Measurements from ENCODE around the gene GJD3. TPM values are rescaled to one million over a fixed set of nuclear protein-coding genes. Genes with fewer than 3 reads are reported as not detected.
A peak's percentile ranks its signal among the peaks of the same experiment; 100 is the strongest.

GJD3 gene
- polyA plus RNA-seq, 4 donors = 0.32 to 1.1 TPM; not detected in 2

GRCh38 chr17:40327244-40327729 is 37.2 kb downstream of the GJD3 start:
- FAIRE-seq (no peak), DNase-seq (no peak)
- no peaks in the 10 kb centered on the region for H3K9me3 ChIP-seq (ENCODE audit: control insufficient read depth in 2 of 2, insufficient read depth in 1 of 2, low read depth in 1 of 2, low read length in 1 of 2)
- WGBS, 3 donors = 58 to 65% (median 60%) methylated on average over 4 of the region's 4 CpGs
- peak overlapping the region in 2 of 3 donors; percentile 37 to 42 for H3K27ac ChIP-seq (ENCODE audit: low read depth in 1 of 3, low read length in 2 of 3)
- H3K27me3 ChIP-seq (ENCODE audit: control insufficient read depth in 3 of 3, insufficient read depth in 3 of 3, low read length in 3 of 3) = no peaks in the 10 kb centered on the region
- peaks cover 18 to 56% (median 43%) of the 10 kb centered on the region in 3 donors for H3K4me1 ChIP-seq (ENCODE audit: control insufficient read depth in 3 of 3, insufficient read depth in 2 of 3, low read depth in 1 of 3, low read length in 2 of 3)
- H3K36me3 ChIP-seq (ENCODE audit: control insufficient read depth in 3 of 3, insufficient read depth in 2 of 3, low read depth in 1 of 3, low read length in 3 of 3) = peaks cover 0 to 48% (median 0%) of the 10 kb centered on the region in 3 donors
- H3K4me3 ChIP-seq (ENCODE audit: low read depth in 1 of 3, low read length in 3 of 3) = no peak overlapping the region

- H3K4me1 ChIP-seq (ENCODE audit: control insufficient read depth in 3 of 3, insufficient read depth in 2 of 3, low read depth in 1 of 3, low read length in 2 of 3) = peaks cover 18 to 61% (median 43%) of the 10 kb centered on the region in 3 donors
- 0 to 32% (median 17%) methylated on average over 1 of the region's 1 CpG for WGBS, 3 donors
- DNase-seq (peak in 1 of 2 donors; percentile 63), FAIRE-seq (no peak)
- H3K27me3 ChIP-seq (ENCODE audit: control insufficient read depth in 3 of 3, insufficient read depth in 3 of 3, low read length in 3 of 3) = no peaks in the 10 kb centered on the region
- no peak overlapping the region for H3K4me3 ChIP-seq (ENCODE audit: low read depth in 1 of 3, low read length in 3 of 3)
- peak overlapping the region in 2 of 3 donors; percentile 42 to 84 for H3K27ac ChIP-seq (ENCODE audit: low read depth in 1 of 3, low read length in 2 of 3)
- H3K36me3 ChIP-seq (ENCODE audit: control insufficient read depth in 3 of 3, insufficient read depth in 2 of 3, low read depth in 1 of 3, low read length in 3 of 3) = peaks cover 0 to 43% (median 0%) of the 10 kb centered on the region in 3 donors
- no peaks in the 10 kb centered on the region for H3K9me3 ChIP-seq (ENCODE audit: control insufficient read depth in 2 of 2, insufficient read depth in 1 of 2, low read depth in 1 of 2, low read length in 1 of 2)
Observed at GRCh38 chr17:40326832-40327199, 37.7 kb downstream of the GJD3 start.

GRCh38 chr17:40326014-40326831 is 38.3 kb downstream of the GJD3 start:
- DNase-seq = no peak
- Histone ChIP-seq H3K27ac (ENCODE audit: low read depth in 1 of 3, low read length in 2 of 3) (peak overlapping the region in 2 of 3 donors; percentile 52 to 84), H3K4me1 (ENCODE audit: control insufficient read depth in 3 of 3, insufficient read depth in 2 of 3, low read depth in 1 of 3, low read length in 2 of 3) (peaks cover 18 to 66% (median 47%) of the 10 kb centered on the region in 3 donors), H3K27me3 (ENCODE audit: control insufficient read depth in 3 of 3, insufficient read depth in 3 of 3, low read length in 3 of 3) (no peaks in the 10 kb centered on the region), H3K9me3 (ENCODE audit: control insufficient read depth in 2 of 2, insufficient read depth in 1 of 2, low read depth in 1 of 2, low read length in 1 of 2) (no peaks in the 10 kb centered on the region), H3K36me3 (ENCODE audit: control insufficient read depth in 3 of 3, insufficient read depth in 2 of 3, low read depth in 1 of 3, low read length in 3 of 3) (peaks cover 0 to 42% (median 0%) of the 10 kb centered on the region in 3 donors), H3K4me3 (ENCODE audit: low read depth in 1 of 3, low read length in 3 of 3) (no peak overlapping the region)
- FAIRE-seq = no peak
- WGBS, 3 donors = 47 to 54% (median 52%) methylated on average over 17 of the region's 17 CpGs

- no peaks in the 10 kb centered on the region for H3K27me3 ChIP-seq (ENCODE audit: control insufficient read depth in 3 of 3, insufficient read depth in 3 of 3, low read length in 3 of 3)
- H3K9me3 ChIP-seq (ENCODE audit: control insufficient read depth in 2 of 2, insufficient read depth in 1 of 2, low read depth in 1 of 2, low read length in 1 of 2) = no peaks in the 10 kb centered on the region
- peaks cover 0 to 33% (median 0%) of the 10 kb centered on the region in 3 donors for H3K36me3 ChIP-seq (ENCODE audit: control insufficient read depth in 3 of 3, insufficient read depth in 2 of 3, low read depth in 1 of 3, low read length in 3 of 3)
- 66 to 81% (median 81%) methylated on average over 13 of the region's 13 CpGs for WGBS, 3 donors
- FAIRE-seq (no peak), DNase-seq (no peak)
- no peak overlapping the region for H3K4me3 ChIP-seq (ENCODE audit: low read depth in 1 of 3, low read length in 3 of 3)
- H3K27ac ChIP-seq (ENCODE audit: low read depth in 1 of 3, low read length in 2 of 3) = peak overlapping the region in 2 of 3 donors; percentile 52 to 84
- H3K4me1 ChIP-seq (ENCODE audit: control insufficient read depth in 3 of 3, insufficient read depth in 2 of 3, low read depth in 1 of 3, low read length in 2 of 3) = peaks cover 18 to 72% (median 47%) of the 10 kb centered on the region in 3 donors
Observed at GRCh38 chr17:40325156-40326013, 39.2 kb downstream of the GJD3 start.

- H3K9me3 ChIP-seq (ENCODE audit: control insufficient read depth in 2 of 2, insufficient read depth in 1 of 2, low read depth in 1 of 2, low read length in 1 of 2) = no peaks in the 10 kb centered on the region
- FAIRE-seq (no peak), DNase-seq (no peak)
- peaks cover 18 to 82% (median 42%) of the 10 kb centered on the region in 3 donors for H3K4me1 ChIP-seq (ENCODE audit: control insufficient read depth in 3 of 3, insufficient read depth in 2 of 3, low read depth in 1 of 3, low read length in 2 of 3)
- no peak overlapping the region for H3K4me3 ChIP-seq (ENCODE audit: low read depth in 1 of 3, low read length in 3 of 3)
- peak overlapping the region; percentile 49 to 98 (median 62) for H3K27ac ChIP-seq (ENCODE audit: low read depth in 1 of 3, low read length in 2 of 3)
- no peaks in the 10 kb centered on the region for H3K27me3 ChIP-seq (ENCODE audit: control insufficient read depth in 3 of 3, insufficient read depth in 3 of 3, low read length in 3 of 3)
- peaks cover 0 to 33% (median 0%) of the 10 kb centered on the region in 3 donors for H3K36me3 ChIP-seq (ENCODE audit: control insufficient read depth in 3 of 3, insufficient read depth in 2 of 3, low read depth in 1 of 3, low read length in 3 of 3)
- WGBS, 3 donors = 36 to 70% (median 43%) methylated on average over 7 to 10 of the region's 10 CpGs
Observed at GRCh38 chr17:40323391-40324381, 40.9 kb downstream of the GJD3 start.

GRCh38 chr17:40322358-40323315 is 41.9 kb downstream of the GJD3 start:
- H3K27ac ChIP-seq (ENCODE audit: low read depth in 1 of 3, low read length in 2 of 3) = peak overlapping the region; percentile 49 to 98 (median 71)
- 17 to 28% (median 27%) methylated on average over 17 to 19 of the region's 19 CpGs for WGBS, 3 donors
- peaks cover 0 to 29% (median 0%) of the 10 kb centered on the region in 3 donors for H3K36me3 ChIP-seq (ENCODE audit: control insufficient read depth in 3 of 3, insufficient read depth in 2 of 3, low read depth in 1 of 3, low read length in 3 of 3)
- no peaks in the 10 kb centered on the region for H3K9me3 ChIP-seq (ENCODE audit: control insufficient read depth in 2 of 2, insufficient read depth in 1 of 2, low read depth in 1 of 2, low read length in 1 of 2)
- peaks cover 16 to 83% (median 37%) of the 10 kb centered on the region in 3 donors for H3K4me1 ChIP-seq (ENCODE audit: control insufficient read depth in 3 of 3, insufficient read depth in 2 of 3, low read depth in 1 of 3, low read length in 2 of 3)
- no peaks in the 10 kb centered on the region for H3K27me3 ChIP-seq (ENCODE audit: control insufficient read depth in 3 of 3, insufficient read depth in 3 of 3, low read length in 3 of 3)
- no peak for FAIRE-seq
- peak overlapping the region; percentile 31 to 47 (median 43) for H3K4me3 ChIP-seq (ENCODE audit: low read depth in 1 of 3, low read length in 3 of 3)
- DNase-seq = peak; percentile 65 to 78

- no peak for FAIRE-seq
- DNase-seq = no peak
- Histone ChIP-seq H3K4me3 (ENCODE audit: low read depth in 1 of 3, low read length in 3 of 3) (peak overlapping the region; percentile 31 to 47 (median 43)), H3K4me1 (ENCODE audit: control insufficient read depth in 3 of 3, insufficient read depth in 2 of 3, low read depth in 1 of 3, low read length in 2 of 3) (peaks cover 11 to 83% (median 31%) of the 10 kb centered on the region in 3 donors), H3K27ac (ENCODE audit: low read depth in 1 of 3, low read length in 2 of 3) (peak overlapping the region; percentile 49 to 98 (median 71)), H3K9me3 (ENCODE audit: control insufficient read depth in 2 of 2, insufficient read depth in 1 of 2, low read depth in 1 of 2, low read length in 1 of 2) (no peaks in the 10 kb centered on the region), H3K27me3 (ENCODE audit: control insufficient read depth in 3 of 3, insufficient read depth in 3 of 3, low read length in 3 of 3) (no peaks in the 10 kb centered on the region), H3K36me3 (ENCODE audit: control insufficient read depth in 3 of 3, insufficient read depth in 2 of 3, low read depth in 1 of 3, low read length in 3 of 3) (peaks cover 0 to 23% (median 0%) of the 10 kb centered on the region in 3 donors)
- 14 to 44% (median 33%) methylated on average over 3 to 4 of the region's 4 CpGs for WGBS, 3 donors
Observed at GRCh38 chr17:40321961-40322357, 42.6 kb downstream of the GJD3 start.
